Gastroesophageal sphincter (tissue), 4 donors: ENCODE results near the gene NEDD4. TPM values are rescaled to one million over a fixed set of nuclear protein-coding genes. Genes with fewer than 3 reads are reported as not detected.
A peak's percentile ranks its signal among the peaks of the same experiment; 100 is the strongest.
"Not testable (repeated sequence)": the region's sequence is repeated elsewhere in the genome, so short reads cannot be mapped to it uniquely, and the experiment has no call there.

ENCODE experiments used
- ATAC-seq: fragments of 150-250 bp; one replicate; pipeline ENCODE4 v1.9.1; 2016; ENCODE audit warnings: mild to moderate bottlenecking, moderate library complexity
- H3K27ac ChIP-seq, 4 donors: fragments of 200-600 bp; sonication (generic) in 3 of 4; 1 replicate in 3 of 4; 2 replicates in 1 of 4; pipeline ENCODE4 v1.5.1; 2016 to 2019
- H3K27me3 ChIP-seq: fragments of 200-600 bp; sonication (generic); one replicate; pipeline ENCODE4 v1.5.1; 2019
- H3K36me3 ChIP-seq, 2 donors: fragments of 200-600 bp; sonication (generic); one replicate each; pipeline ENCODE4 v1.5.1; 2019; ENCODE audit warnings: control low read depth in 1 of 2
- H3K4me1 ChIP-seq, 3 donors: fragments of 200-600 bp; sonication (generic); 1 replicate in 2 of 3; 2 replicates in 1 of 3; pipeline ENCODE4 v1.5.1; 2016 to 2019; ENCODE audit warnings: control low read depth in 2 of 3
- H3K4me3 ChIP-seq, 2 donors: fragments of 200-600 bp; sonication (generic); one replicate each; pipeline ENCODE4 v1.5.1; 2019; ENCODE audit warnings: mild to moderate bottlenecking in 1 of 2, moderate library complexity in 1 of 2
- H3K9me3 ChIP-seq, 3 donors: fragments of 200-600 bp; sonication (generic); one replicate each; pipeline ENCODE4 v1.5.1; 2017 to 2019; ENCODE audit warnings: control low read depth in 2 of 3
- CTCF ChIP-seq, 4 experiments: fragments of 200-600 bp in 2 of 4; fragments of 450-650 bp in 2 of 4; sonication (generic) in 1 of 4; IDR thresholded peaks; one replicate each; pipeline ENCODE4 v1.5.1; 2017 to 2019; ENCODE audit warnings: antibody characterized with exemption in 4 of 4, mild to moderate bottlenecking in 2 of 4, moderate library complexity in 2 of 4
- EP300 ChIP-seq: sonication (generic); formaldehyde crosslinking; IDR thresholded peaks from one replicate; pipeline ENCODE4 v1.6.1; 2017; ENCODE audit warnings: antibody characterized with exemption, mild to moderate bottlenecking
- POLR2A ChIP-seq, 2 donors: fragments of 450-650 bp; IDR thresholded peaks; one replicate each; pipeline ENCODE4 v1.6.1; 2017; ENCODE audit warnings: antibody characterized with exemption in 2 of 2, mild to moderate bottlenecking in 2 of 2, moderate library complexity in 1 of 2
- POLR2AphosphoS5 ChIP-seq: sonication (generic); formaldehyde crosslinking; IDR thresholded peaks from one replicate; pipeline ENCODE4 v1.6.1; 2017; ENCODE audit warnings: antibody characterized with exemption
- WGBS, 2 donors: methylation state at CpG; one replicate each; pipeline ENCODE4 v1.1.5; 2018; ENCODE audit warnings: low coverage in 1 of 2; 5-methylcytosine and 5-hydroxymethylcytosine counted together
- total RNA-seq, 4 donors: library from RNA; depleted of rRNA; stranded (reverse); fragments of >200 nt; gene quantifications; one replicate each; pipeline ENCODE4 v1.1.0, GENCODE V29; 2016

NEDD4 gene
- total RNA-seq, 4 donors from 2014 or later, result 26.8 to 43.9 (median 40.0) TPM

GRCh38 chr15:55824857-55825613 lies 168.4 kb downstream of the NEDD4 start:
- Histone ChIP-seq H3K27ac (no peak overlapping the region), H3K36me3 (peaks cover 0 to 14% of the 10 kb centered on the region in 2 donors), H3K4me3 (no peak overlapping the region), H3K9me3 (no peaks in the 10 kb centered on the region), H3K4me1 (peaks cover 0 to 18% (median 0%) of the 10 kb centered on the region in 3 donors), H3K27me3 (no peaks in the 10 kb centered on the region)
- ATAC-seq, result no peak
- TF ChIP-seq EP300 (no peak), POLR2AphosphoS5 (no peak), CTCF (IDR thresholded peaks at IDR 0.05) (no peak), POLR2A (IDR thresholded peaks at IDR 0.05) (no peak)
- 93 to 94% methylated on average over 3 of the region's 4 CpGs for WGBS, 2 donors

GRCh38 chr15:55823699-55824340 lies 169.6 kb downstream of the NEDD4 start:
- peaks cover 0 to 6% of the 10 kb centered on the region in 2 donors for H3K36me3 ChIP-seq
- no peaks in the 10 kb centered on the region for H3K27me3 ChIP-seq
- no peaks in the 10 kb centered on the region for H3K9me3 ChIP-seq
- TF ChIP-seq POLR2A (IDR thresholded peaks at IDR 0.05) (no peak), CTCF (IDR thresholded peaks at IDR 0.05) (no peak), POLR2AphosphoS5 (no peak), EP300 (no peak)
- H3K4me1 ChIP-seq, result peaks cover 0 to 18% (median 0%) of the 10 kb centered on the region in 3 donors
- peak; percentile 68 for ATAC-seq
- peak overlapping the region in 2 of 4 donors; percentile 3 to 50 for H3K27ac ChIP-seq
- 0 to 17% methylated on average over 3 of the region's 3 CpGs for WGBS, 2 donors
- H3K4me3 ChIP-seq, result no peak overlapping the region

GRCh38 chr15:55823191-55823670 lies 170.2 kb downstream of the NEDD4 start:
- WGBS, 2 donors, result 0 to 10% methylated on average over 3 of the region's 3 CpGs
- H3K27ac ChIP-seq, result peak overlapping the region in 3 of 4 donors; percentile 3 to 50 (median 28)
- no peak overlapping the region for H3K4me3 ChIP-seq
- ATAC-seq, result peak; percentile 65
- no peak for TF ChIP-seq CTCF (IDR thresholded peaks at IDR 0.05)
- peak; percentile 69 for TF ChIP-seq POLR2AphosphoS5
- no peak for TF ChIP-seq POLR2A (IDR thresholded peaks at IDR 0.05)
- H3K36me3 ChIP-seq, result peaks cover 0 to 3% of the 10 kb centered on the region in 2 donors
- no peaks in the 10 kb centered on the region for H3K9me3 ChIP-seq
- no peaks in the 10 kb centered on the region for H3K27me3 ChIP-seq
- H3K4me1 ChIP-seq, result peaks cover 0 to 18% (median 0%) of the 10 kb centered on the region in 3 donors

GRCh38 chr15:55821740-55822139 lies 171.7 kb downstream of the NEDD4 start:
- not testable (repeated sequence) for H3K36me3 ChIP-seq, H3K9me3 ChIP-seq, H3K27me3 ChIP-seq, H3K4me3 ChIP-seq, ATAC-seq, H3K27ac ChIP-seq
- peaks cover 0 to 18% (median 0%) of the 10 kb centered on the region in 3 donors for H3K4me1 ChIP-seq
- WGBS, 2 donors, result 54 to 100% methylated on average over 1 of the region's 2 CpGs

GRCh38 chr15:55820043-55820442 lies 173.4 kb downstream of the NEDD4 start:
- WGBS, 2 donors, result 70 to 78% methylated on average over 5 of the region's 5 CpGs
- ATAC-seq, result no peak
- TF ChIP-seq POLR2AphosphoS5 (no peak), CTCF (IDR thresholded peaks at IDR 0.05) (no peak), POLR2A (IDR thresholded peaks at IDR 0.05) (no peak)
- Histone ChIP-seq H3K36me3 (no peaks in the 10 kb centered on the region), H3K4me3 (no peak overlapping the region), H3K27ac (no peak overlapping the region), H3K27me3 (no peaks in the 10 kb centered on the region), H3K9me3 (no peaks in the 10 kb centered on the region), H3K4me1 (peaks cover 0 to 18% (median 0%) of the 10 kb centered on the region in 3 donors)
